C4-2B (cell line): ENCODE measurements around the gene FUT8.

Source experiments
- ZFX ChIP-seq: fragments of 450-650 bp; IDR thresholded peaks from 2 replicates; pipeline ENCODE4 v1.6.1; 2017
- TF ChIP-seq, protein P1 (sequence below): fragments of 450-650 bp; conservative IDR thresholded peaks from 2 replicates; pipeline ENCODE4 v1.5.1; 2017; ENCODE audit warnings: mild to moderate bottlenecking

- TF ChIP-seq, protein P1, sequence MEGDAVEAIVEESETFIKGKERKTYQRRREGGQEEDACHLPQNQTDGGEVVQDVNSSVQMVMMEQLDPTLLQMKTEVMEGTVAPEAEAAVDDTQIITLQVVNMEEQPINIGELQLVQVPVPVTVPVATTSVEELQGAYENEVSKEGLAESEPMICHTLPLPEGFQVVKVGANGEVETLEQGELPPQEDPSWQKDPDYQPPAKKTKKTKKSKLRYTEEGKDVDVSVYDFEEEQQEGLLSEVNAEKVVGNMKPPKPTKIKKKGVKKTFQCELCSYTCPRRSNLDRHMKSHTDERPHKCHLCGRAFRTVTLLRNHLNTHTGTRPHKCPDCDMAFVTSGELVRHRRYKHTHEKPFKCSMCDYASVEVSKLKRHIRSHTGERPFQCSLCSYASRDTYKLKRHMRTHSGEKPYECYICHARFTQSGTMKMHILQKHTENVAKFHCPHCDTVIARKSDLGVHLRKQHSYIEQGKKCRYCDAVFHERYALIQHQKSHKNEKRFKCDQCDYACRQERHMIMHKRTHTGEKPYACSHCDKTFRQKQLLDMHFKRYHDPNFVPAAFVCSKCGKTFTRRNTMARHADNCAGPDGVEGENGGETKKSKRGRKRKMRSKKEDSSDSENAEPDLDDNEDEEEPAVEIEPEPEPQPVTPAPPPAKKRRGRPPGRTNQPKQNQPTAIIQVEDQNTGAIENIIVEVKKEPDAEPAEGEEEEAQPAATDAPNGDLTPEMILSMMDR: no peak
- TF ChIP-seq ZFX: no peak
Observed at GRCh38 chr14:65496178-65496993, 83.9 kb downstream of the FUT8 start.
